GM13976 (cell line): ENCODE measurements around the gene SLC25A13.

Source experiments
- DNase-seq: peaks from one replicate; pipeline ENCODE4 v3.0.0; 2012; ENCODE audit warnings: low spot score
- CTCF ChIP-seq: IDR thresholded peaks from 2 replicates; pipeline ENCODE4 v1.5.1; 2012; ENCODE audit warnings: borderline replicate concordance, mild to moderate bottlenecking; ENCODE audit not compliant: insufficient read depth; ENCODE audit errors: extremely low read depth, missing control alignments, control extremely low read depth
- in situ Hi-C: fragments of 300-500 bp; cut with MboI; formaldehyde crosslinking; loops from one replicate; pipeline ENCODE4 v1.12.0; 2022; ENCODE audit warnings: low sequenced_read_pairs, mixed read lengths, inconsistent platforms; ENCODE audit not compliant: unreplicated experiment

SLC25A13 gene

GRCh38 chr7:96273716-96274115 lies 48.2 kb downstream of the SLC25A13 start:
- no peak for DNase-seq
- in situ Hi-C loops = no loop called here
- no peak for TF ChIP-seq CTCF

- no peak for DNase-seq
- no peak for TF ChIP-seq CTCF
- in situ Hi-C loops = no loop called here
Observed at GRCh38 chr7:96269246-96269994, 52.5 kb downstream of the SLC25A13 start.

GRCh38 chr7:96266580-96266979 lies 55.3 kb downstream of the SLC25A13 start:
- TF ChIP-seq CTCF = no peak

GRCh38 chr7:96266015-96266414 lies 55.9 kb downstream of the SLC25A13 start:
- no peak for TF ChIP-seq CTCF

More at GRCh38 chr7:96266580-96266979, 55.3 kb downstream of the SLC25A13 start:
- no peak for DNase-seq
- in situ Hi-C loops = no loop called here

GRCh38 chr7:96253964-96254363 lies 67.9 kb downstream of the SLC25A13 start:
- TF ChIP-seq CTCF = no peak
- in situ Hi-C loops = no loop called here
- DNase-seq = no peak

More at GRCh38 chr7:96266015-96266414, 55.9 kb downstream of the SLC25A13 start:
- DNase-seq = no peak
- in situ Hi-C loops = no loop called here

GRCh38 chr7:96253441-96253840 lies 68.5 kb downstream of the SLC25A13 start:
- no peak for TF ChIP-seq CTCF
- no peak for DNase-seq
- in situ Hi-C loops = no loop called here
